Fibroblast of the aortic adventitia (primary cell): ENCODE results near the gene NOX4. TPM values are rescaled to one million over a fixed set of nuclear protein-coding genes. Genes with fewer than 3 reads are reported as not detected.
"Not testable (repeated sequence)": the region's sequence is repeated elsewhere in the genome, so short reads cannot be mapped to it uniquely, and the experiment has no call there.

Experiments
- DNase-seq: peaks from one replicate; pipeline ENCODE4 v3.0.0-alpha.2; 2010; ENCODE audit warnings: low read depth
- H3K4me3 ChIP-seq: 2 replicates; pipeline ENCODE4 v1.5.1; 2011; ENCODE audit warnings: low read depth, mild to moderate bottlenecking, control low read depth, low read length, moderate library complexity
- total RNA-seq: library from RNA; depleted of rRNA; stranded (reverse); fragments of >200 nt; gene quantifications from 2 replicates; pipeline ENCODE4 v1.2.3, GENCODE V29; 2012; ENCODE audit warnings: low replicate concordance
- TF ChIP-seq, protein P1 (sequence below): IDR thresholded peaks from 2 replicates; pipeline ENCODE4 v1.5.1; 2011; ENCODE audit warnings: mild to moderate bottlenecking, low read length, control low read depth, inconsistent platforms; ENCODE audit not compliant: insufficient read depth

NOX4 gene
- total RNA-seq, 1 donor, result 1.4 TPM

GRCh38 chr11:89347071-89347470, 144.1 kb downstream of the NOX4 start:
- no peak for DNase-seq

GRCh38 chr11:89346601-89347000, 144.6 kb downstream of the NOX4 start:
- no peak overlapping the region for H3K4me3 ChIP-seq
- DNase-seq, result no peak
- TF ChIP-seq, protein P1, sequence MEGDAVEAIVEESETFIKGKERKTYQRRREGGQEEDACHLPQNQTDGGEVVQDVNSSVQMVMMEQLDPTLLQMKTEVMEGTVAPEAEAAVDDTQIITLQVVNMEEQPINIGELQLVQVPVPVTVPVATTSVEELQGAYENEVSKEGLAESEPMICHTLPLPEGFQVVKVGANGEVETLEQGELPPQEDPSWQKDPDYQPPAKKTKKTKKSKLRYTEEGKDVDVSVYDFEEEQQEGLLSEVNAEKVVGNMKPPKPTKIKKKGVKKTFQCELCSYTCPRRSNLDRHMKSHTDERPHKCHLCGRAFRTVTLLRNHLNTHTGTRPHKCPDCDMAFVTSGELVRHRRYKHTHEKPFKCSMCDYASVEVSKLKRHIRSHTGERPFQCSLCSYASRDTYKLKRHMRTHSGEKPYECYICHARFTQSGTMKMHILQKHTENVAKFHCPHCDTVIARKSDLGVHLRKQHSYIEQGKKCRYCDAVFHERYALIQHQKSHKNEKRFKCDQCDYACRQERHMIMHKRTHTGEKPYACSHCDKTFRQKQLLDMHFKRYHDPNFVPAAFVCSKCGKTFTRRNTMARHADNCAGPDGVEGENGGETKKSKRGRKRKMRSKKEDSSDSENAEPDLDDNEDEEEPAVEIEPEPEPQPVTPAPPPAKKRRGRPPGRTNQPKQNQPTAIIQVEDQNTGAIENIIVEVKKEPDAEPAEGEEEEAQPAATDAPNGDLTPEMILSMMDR, result no peak

More at GRCh38 chr11:89347071-89347470, 144.1 kb downstream of the NOX4 start:
- TF ChIP-seq, protein P1, result no peak
- no peak overlapping the region for H3K4me3 ChIP-seq

DNA sequence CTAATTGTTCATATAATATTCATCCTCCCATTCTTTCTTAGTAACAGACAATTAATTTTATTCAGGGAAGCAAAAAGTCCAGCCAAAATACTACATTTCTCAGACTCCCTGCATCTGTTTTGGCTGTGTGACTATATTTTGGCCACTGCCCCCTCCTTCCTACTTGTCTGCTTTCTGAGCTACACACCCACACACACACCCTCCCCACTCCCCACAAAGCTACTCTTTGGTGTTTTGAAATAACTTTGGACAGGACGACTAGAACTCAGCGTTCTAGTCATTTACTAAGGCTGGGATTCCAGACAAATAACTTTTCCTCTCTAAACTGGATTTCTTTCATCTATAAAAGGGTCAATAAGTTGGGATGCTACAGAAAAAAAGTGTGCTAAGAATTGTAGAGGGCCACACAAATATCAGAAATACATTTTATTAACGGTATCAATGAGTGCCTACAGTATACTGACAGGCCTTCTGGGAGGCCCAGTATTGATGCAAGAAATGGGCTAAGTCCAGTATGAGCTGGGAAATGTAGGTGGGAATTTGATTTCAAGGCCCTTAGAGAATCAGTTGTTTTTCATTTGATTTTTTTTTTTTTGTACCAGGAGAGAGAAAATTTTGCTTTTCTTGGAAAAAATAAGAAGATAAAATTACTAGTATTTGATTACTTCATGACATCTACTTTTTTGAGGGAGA, 148.1 kb downstream of the NOX4 start:
- DNase-seq, result peak; percentile 55
- not testable (repeated sequence) for H3K4me3 ChIP-seq

DNA sequence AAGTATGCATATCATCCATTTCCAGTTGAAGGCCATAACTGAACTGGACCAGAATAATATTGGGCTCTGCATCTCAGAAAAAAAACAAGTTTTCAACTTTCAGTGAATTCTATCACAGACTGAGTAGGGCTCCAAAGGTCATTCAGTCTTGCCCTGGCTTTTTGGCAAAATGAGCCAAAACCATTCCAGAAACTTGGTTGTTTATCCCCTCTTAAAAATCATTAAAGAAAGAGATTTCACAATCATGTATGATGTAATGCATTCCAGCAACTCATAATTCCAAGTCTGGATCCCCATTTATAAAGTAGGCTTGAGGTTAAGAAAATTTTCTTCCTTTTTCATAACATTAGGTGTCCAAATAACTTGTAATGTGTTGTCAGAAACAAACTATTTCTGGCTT, 150.7 kb downstream of the NOX4 start:
- H3K4me3 ChIP-seq, result not testable (repeated sequence)
- peak; percentile 75 for DNase-seq

DNA sequence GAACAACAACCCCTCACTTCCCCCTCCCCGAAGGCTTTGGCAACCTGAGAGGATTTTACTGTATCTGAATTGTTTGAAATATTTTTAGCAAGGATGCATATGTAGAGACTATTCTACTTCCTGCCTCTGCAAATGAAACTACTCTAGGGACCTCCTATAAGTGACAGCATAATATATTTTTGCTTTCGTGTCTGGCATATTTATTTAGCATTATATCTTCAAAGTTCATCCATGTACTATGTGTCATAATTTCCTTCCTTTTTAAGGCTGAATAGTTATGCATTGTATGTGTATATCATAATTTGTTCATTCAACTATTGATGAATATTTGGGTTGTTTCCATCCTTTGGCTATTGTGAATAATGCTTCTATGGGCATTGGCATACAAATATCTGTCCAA, 153.1 kb downstream of the NOX4 start:
- not testable (repeated sequence) for H3K4me3 ChIP-seq, DNase-seq

DNA sequence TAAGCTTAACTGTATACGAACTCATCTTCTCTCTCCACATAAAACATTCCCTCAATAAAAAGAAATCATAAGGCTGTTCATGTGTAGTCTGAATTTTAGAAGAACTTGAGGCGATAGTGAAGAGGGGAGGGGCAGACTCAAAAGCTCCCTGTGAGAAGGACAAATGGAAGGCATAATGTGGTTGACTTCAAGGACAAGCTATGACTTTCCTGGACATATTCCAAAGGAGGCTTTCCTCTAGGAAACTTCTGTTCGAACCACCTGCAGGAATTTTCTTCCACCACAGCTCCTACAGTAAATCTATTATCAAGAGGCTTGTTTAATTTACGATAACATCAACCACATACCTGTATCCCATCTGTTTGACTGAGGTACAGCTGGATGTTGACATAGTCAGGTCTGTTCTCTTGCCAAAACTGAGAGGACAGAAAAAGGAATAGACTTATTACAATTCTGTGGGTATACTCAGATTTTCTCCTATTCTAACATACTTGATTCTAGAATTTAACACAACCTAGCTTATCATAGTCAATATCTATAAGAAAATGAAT, 154.0 kb downstream of the NOX4 start:
- not testable (repeated sequence) for H3K4me3 ChIP-seq, DNase-seq

DNA sequence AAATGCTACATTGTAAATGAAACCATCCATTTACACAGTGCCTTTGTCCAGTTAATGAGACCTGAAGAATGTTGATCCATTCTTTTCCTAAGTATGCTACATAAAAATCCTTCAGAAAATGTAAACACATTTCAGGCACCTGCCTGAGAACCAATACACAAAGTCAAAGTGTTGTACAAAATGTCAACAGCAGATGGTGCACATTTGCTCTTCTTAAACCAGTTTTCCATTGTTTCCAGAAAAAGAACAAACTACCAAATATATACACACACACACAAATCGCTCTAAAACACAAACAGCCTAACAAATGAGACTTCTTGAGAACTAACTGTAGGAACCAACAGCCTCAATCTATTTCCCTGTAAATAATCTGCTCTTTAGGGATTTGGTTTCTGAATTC, 157.5 kb downstream of the NOX4 start:
- DNase-seq, result peak; percentile 60

DNA sequence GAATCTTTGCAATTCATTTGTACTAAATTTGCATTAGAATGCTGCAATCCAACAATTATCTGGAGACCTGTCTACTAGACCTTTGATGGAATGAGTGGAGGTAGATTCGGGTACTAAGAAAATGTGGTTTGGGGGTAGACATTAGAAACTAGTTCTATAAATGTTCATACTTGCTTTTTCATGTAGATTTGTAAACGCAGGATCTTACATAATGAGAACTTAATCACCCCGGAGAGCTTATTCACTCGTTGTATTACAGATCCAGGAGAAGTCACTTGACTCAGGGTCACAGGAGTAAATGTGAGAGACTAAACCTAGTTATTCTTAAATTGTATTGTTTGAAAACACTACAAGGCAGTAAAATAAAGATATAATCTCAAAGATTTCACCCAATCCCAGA, 159.2 kb downstream of the NOX4 start:
- DNase-seq, result peak; percentile 27
- not testable (repeated sequence) for H3K4me3 ChIP-seq

More for the DNA sequence above, 157.5 kb downstream of the NOX4 start:
- not testable (repeated sequence) for H3K4me3 ChIP-seq
- TF ChIP-seq, protein P1, result peak; percentile 49

DNA sequence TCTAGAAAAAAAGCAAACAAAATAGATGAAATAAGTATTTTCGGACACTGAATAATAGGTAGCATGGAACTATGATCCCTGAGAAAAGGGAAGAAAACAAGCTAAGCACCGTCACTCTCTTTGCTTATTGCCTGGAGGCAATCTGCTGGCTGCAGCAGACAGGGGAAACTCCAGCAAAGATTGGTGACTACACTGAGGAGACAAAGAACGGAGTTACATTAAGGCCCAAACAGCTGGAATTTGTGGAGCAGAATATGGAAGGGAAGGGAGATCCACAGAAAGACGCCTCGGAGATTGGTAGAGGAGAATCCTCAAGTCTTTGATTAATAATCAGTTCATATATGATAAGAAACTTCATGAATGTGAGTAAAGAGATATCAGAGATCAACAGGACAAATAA, 163.3 kb downstream of the NOX4 start:
- TF ChIP-seq, protein P1, result no peak
- no peak for DNase-seq
- H3K4me3 ChIP-seq, result no peak overlapping the region

DNA sequence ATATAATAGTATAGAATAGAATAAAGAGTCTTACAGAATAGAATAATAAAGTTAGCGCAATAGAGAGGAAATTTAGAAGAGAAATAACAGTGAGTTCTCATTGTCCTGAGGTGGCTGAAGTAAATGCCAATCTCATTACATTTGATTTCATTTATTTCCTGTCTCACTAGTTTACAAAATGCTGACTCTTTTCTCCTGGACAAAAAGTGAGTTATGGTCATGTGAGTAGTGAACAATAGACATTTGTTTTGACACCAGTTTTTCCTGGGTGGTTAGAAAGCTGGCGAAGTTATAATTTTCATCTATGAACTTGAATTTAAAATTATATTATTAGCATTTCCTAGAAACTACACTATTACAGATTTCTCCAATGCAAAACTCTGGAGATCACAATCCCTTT, 169.8 kb downstream of the NOX4 start:
- TF ChIP-seq, protein P1, result no peak

DNA sequence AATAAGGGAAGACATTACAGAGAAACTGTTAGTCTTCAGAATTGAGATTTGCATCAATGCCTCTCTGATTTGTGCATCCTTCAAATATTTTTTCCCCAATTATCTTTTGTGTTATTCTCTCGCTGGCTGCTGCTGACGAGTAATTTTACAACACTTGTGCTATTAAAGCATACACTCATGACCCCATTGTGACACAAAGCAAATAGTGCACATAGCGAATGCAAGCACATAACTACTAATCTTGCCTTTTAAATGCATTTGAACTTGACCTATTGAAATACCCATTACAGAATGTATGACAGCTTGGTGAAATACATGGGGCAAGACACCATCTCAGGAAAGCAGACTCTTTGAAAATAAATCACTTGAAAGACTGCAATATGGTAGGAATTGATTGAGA, 180.6 kb downstream of the NOX4 start:
- H3K4me3 ChIP-seq, DNase-seq: not testable (repeated sequence)

More for the DNA sequence above, 169.8 kb downstream of the NOX4 start:
- H3K4me3 ChIP-seq, result no peak overlapping the region
- no peak for DNase-seq

DNA sequence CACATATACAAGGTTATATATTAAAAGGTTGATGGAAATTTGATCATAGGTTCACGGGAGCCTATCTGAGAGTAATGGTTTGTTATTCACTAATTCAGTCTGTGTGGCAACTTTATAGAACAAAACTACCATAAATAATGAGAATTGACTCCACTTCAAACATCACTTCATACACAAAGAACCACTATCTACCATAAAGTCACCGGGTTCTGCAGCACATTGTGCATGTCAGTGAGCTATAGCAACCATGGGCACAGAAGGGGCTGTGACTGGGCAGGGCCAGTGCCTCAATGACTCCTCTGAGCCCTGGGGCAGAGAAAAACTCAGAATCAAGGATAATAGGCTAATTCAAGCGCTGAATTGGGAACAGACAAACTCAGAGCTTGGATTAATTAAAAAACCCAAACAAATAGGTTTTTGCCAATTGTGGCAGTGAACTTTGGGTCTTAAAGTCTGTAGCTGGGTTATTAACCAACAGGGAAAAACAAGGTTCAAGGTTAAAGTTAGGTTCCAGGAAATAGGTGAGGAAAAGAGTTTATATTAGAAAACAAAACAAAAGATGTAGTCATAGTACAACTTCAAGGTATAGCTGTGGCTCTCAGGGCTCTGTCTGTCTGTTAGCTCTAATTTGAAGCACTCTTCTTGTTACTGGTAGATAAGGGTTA, 181.7 kb downstream of the NOX4 start:
- not testable (repeated sequence) for H3K4me3 ChIP-seq, DNase-seq

DNA sequence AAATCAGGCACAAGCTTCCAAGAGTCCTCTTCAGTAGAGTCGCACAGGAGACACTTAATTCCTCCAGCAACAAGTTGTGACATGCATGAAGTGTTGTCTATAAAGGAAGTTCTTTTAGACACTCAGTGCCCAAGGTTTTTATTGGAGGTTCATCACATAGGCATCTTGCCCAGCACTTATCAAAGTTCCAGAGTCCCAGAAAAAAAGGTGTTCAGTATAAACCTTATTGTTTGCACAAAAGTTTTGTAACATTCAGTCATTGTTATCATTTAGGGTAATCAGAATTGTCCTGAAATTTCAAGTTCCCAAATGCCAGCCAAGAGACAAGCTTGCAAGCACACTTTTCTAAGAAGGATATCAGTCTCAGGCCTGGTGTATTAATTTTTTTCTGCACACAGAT, 182.9 kb downstream of the NOX4 start:
- DNase-seq, H3K4me3 ChIP-seq: not testable (repeated sequence)
